Epithelial cell of proximal tubule (primary cell): ENCODE results near the gene L3MBTL1. TPM values are rescaled to one million over a fixed set of nuclear protein-coding genes. Genes with fewer than 3 reads are reported as not detected.

Source experiments
- DNase-seq: peaks from one replicate; pipeline ENCODE4 v3.0.0-alpha.2; 2011; ENCODE audit warnings: low read depth
- H3K4me3 ChIP-seq: 2 replicates; pipeline ENCODE4 v1.5.1; 2011; ENCODE audit warnings: low read depth, mild to moderate bottlenecking, low read length
- CTCF ChIP-seq: conservative IDR thresholded peaks from 2 replicates; pipeline ENCODE4 v1.5.1; 2012; ENCODE audit warnings: low read depth, mild to moderate bottlenecking, low read length
- total RNA-seq: library from RNA; depleted of rRNA; stranded (reverse); fragments of >200 nt; gene quantifications from 2 replicates; pipeline ENCODE4 v1.2.3, GENCODE V29; 2015

Gene L3MBTL1
- total RNA-seq, 1 donor from 2014 or later: 5.2 TPM

GRCh38 chr20:43567477-43567876, 60.0 kb downstream of the L3MBTL1 start:
- no peak for DNase-seq
- TF ChIP-seq CTCF: no peak
- no peak overlapping the region for H3K4me3 ChIP-seq

GRCh38 chr20:43568706-43569105, 61.2 kb downstream of the L3MBTL1 start:
- H3K4me3 ChIP-seq: no peak overlapping the region
- no peak for DNase-seq
- TF ChIP-seq CTCF: no peak

GRCh38 chr20:43569282-43569681, 61.8 kb downstream of the L3MBTL1 start:
- DNase-seq: no peak
- H3K4me3 ChIP-seq: no peak overlapping the region
- TF ChIP-seq CTCF: no peak

- no peak overlapping the region for H3K4me3 ChIP-seq
- DNase-seq: no peak
- no peak for TF ChIP-seq CTCF
Measured at GRCh38 chr20:43570496-43570895, 63.0 kb downstream of the L3MBTL1 start.

GRCh38 chr20:43571310-43571709, 63.8 kb downstream of the L3MBTL1 start:
- DNase-seq: no peak
- no peak for TF ChIP-seq CTCF
- no peak overlapping the region for H3K4me3 ChIP-seq

- DNase-seq: no peak
- H3K4me3 ChIP-seq: no peak overlapping the region
- no peak for TF ChIP-seq CTCF
Measured at GRCh38 chr20:43571771-43572170, 64.3 kb downstream of the L3MBTL1 start.

- DNase-seq: no peak
- no peak for TF ChIP-seq CTCF
- no peak overlapping the region for H3K4me3 ChIP-seq
Measured at GRCh38 chr20:43572891-43573290, 65.4 kb downstream of the L3MBTL1 start.
